SK-N-SH treated with all-trans-retinoic acid at 6 μM for 48 hours (cell line): ENCODE measurements around the gene APBA2.

ENCODE experiments used
- ATAC-seq: fragments of 200-7000 bp; cut with Tn5 transposase; 3 replicates; pipeline ENCODE4 v1.9.1; 2020; ENCODE audit warnings: mild to moderate bottlenecking, moderate library complexity
- ARNTL ChIP-seq: fragments of 450-650 bp; formaldehyde crosslinking; IDR thresholded peaks from 2 replicates; pipeline ENCODE4 v1.5.0; 2020; ENCODE audit warnings: low read depth, mild to moderate bottlenecking, moderate library complexity, borderline replicate concordance
- BACH2 ChIP-seq: fragments of 250-450 bp; sonication (Bioruptor Pico); IDR thresholded peaks from 2 replicates; pipeline ENCODE4 v1.9.0; 2021; ENCODE audit warnings: mild to moderate bottlenecking, borderline replicate concordance
- CSDC2 ChIP-seq: fragments of 250-450 bp; sonication (Bioruptor Pico); IDR thresholded peaks from 2 replicates; pipeline ENCODE4 v1.5.0; 2020; ENCODE audit warnings: mild to moderate bottlenecking, moderate library complexity
- ESRRG ChIP-seq: fragments of 250-450 bp; sonication (Bioruptor Pico); IDR thresholded peaks from 2 replicates; pipeline ENCODE4 v1.6.1; 2021; ENCODE audit warnings: mild to moderate bottlenecking
- GLIS3 ChIP-seq: fragments of 250-450 bp; sonication (Bioruptor Pico); IDR thresholded peaks from 2 replicates; pipeline ENCODE4 v1.5.0; 2020; ENCODE audit warnings: mild to moderate bottlenecking, moderate library complexity
- ISL1 ChIP-seq: fragments of 250-450 bp; sonication (Bioruptor Pico); IDR thresholded peaks from 2 replicates; pipeline ENCODE4 v2.1.2; 2022; ENCODE audit warnings: mild to moderate bottlenecking, moderate library complexity
- OSR1 ChIP-seq: fragments of 250-450 bp; sonication (Bioruptor Pico); IDR thresholded peaks from 2 replicates; pipeline ENCODE4 v1.8.0; 2022; ENCODE audit warnings: moderate library complexity, mild to moderate bottlenecking, inconsistent platforms
- PPARA ChIP-seq: fragments of 250-450 bp; sonication (Bioruptor Pico); IDR thresholded peaks from 2 replicates; pipeline ENCODE4 v1.5.0; 2020; ENCODE audit warnings: mild to moderate bottlenecking, borderline replicate concordance
- RARB ChIP-seq: fragments of 250-450 bp; sonication (Bioruptor Pico); IDR thresholded peaks from 2 replicates; pipeline ENCODE4 v1.8.0; 2021; ENCODE audit warnings: mild to moderate bottlenecking, moderate library complexity
- SNAI2 ChIP-seq: fragments of 250-450 bp; sonication (Bioruptor Pico); IDR thresholded peaks from 2 replicates; pipeline ENCODE4 v1.5.0; 2020; ENCODE audit warnings: mild to moderate bottlenecking, moderate library complexity
- TCF4 ChIP-seq: fragments of 250-450 bp; sonication (Bioruptor Pico); IDR thresholded peaks from 2 replicates; pipeline ENCODE4 v1.8.0; 2021; ENCODE audit warnings: mild to moderate bottlenecking, moderate library complexity, borderline replicate concordance
- TOX ChIP-seq: fragments of 250-450 bp; sonication (Bioruptor Pico); IDR thresholded peaks from 2 replicates; pipeline ENCODE4 v1.8.0; 2021; ENCODE audit warnings: mild to moderate bottlenecking, moderate library complexity, borderline replicate concordance
- ZC3H10 ChIP-seq: fragments of 250-450 bp; sonication (Bioruptor Pico); IDR thresholded peaks from 2 replicates; pipeline ENCODE4 v1.5.1; 2021; ENCODE audit warnings: mild to moderate bottlenecking, moderate library complexity
- ZFP3 ChIP-seq: fragments of 250-450 bp; sonication (Bioruptor Pico); IDR thresholded peaks from 2 replicates; pipeline ENCODE4 v1.5.0; 2020; ENCODE audit warnings: mild to moderate bottlenecking, moderate library complexity
- ZFP30 ChIP-seq: fragments of 450-650 bp; formaldehyde crosslinking; IDR thresholded peaks from 2 replicates; pipeline ENCODE4 v1.5.0; 2022; ENCODE audit warnings: mild to moderate bottlenecking, moderate library complexity
- ZNF565 ChIP-seq: fragments of 450-650 bp; formaldehyde crosslinking; conservative IDR thresholded peaks from 2 replicates; pipeline ENCODE4 v1.5.0; 2020; ENCODE audit warnings: low read depth, mild to moderate bottlenecking, moderate library complexity
- ZNF70 ChIP-seq: fragments of 450-650 bp; formaldehyde crosslinking; IDR thresholded peaks from 2 replicates; pipeline ENCODE4 v1.5.0; 2020; ENCODE audit warnings: mild to moderate bottlenecking, moderate library complexity
- ZNF8 ChIP-seq: fragments of 450-650 bp; formaldehyde crosslinking; IDR thresholded peaks from 2 replicates; pipeline ENCODE4 v1.5.0; 2020; ENCODE audit warnings: mild to moderate bottlenecking, moderate library complexity
- TF ChIP-seq, protein P1 (sequence below): fragments of 250-450 bp; sonication (Bioruptor Pico); IDR thresholded peaks from 2 replicates; pipeline ENCODE4 v1.5.1; 2021; ENCODE audit warnings: mild to moderate bottlenecking, moderate library complexity
- TF ChIP-seq, protein P2 (sequence below): fragments of 250-450 bp; sonication (Bioruptor Pico); IDR thresholded peaks from 2 replicates; pipeline ENCODE4 v1.5.1; 2020; ENCODE audit warnings: low read depth, mild to moderate bottlenecking, moderate library complexity
- TF ChIP-seq, protein P3 (sequence below): fragments of 250-450 bp; sonication (Bioruptor Pico); IDR thresholded peaks from 2 replicates; pipeline ENCODE4 v1.8.0; 2020; ENCODE audit warnings: mild to moderate bottlenecking, moderate library complexity, borderline replicate concordance
- TF ChIP-seq, protein P4 (sequence below): fragments of 250-450 bp; sonication (Bioruptor Pico); IDR thresholded peaks from 2 replicates; pipeline ENCODE4 v1.5.0; 2020; ENCODE audit warnings: mild to moderate bottlenecking, moderate library complexity
- TF ChIP-seq, protein P5 (sequence below): fragments of 250-450 bp; sonication (Bioruptor Pico); IDR thresholded peaks from 2 replicates; pipeline ENCODE4 v1.8.0; 2021; ENCODE audit warnings: low read depth, mild to moderate bottlenecking, moderate library complexity, borderline replicate concordance

APBA2 gene

DNA sequence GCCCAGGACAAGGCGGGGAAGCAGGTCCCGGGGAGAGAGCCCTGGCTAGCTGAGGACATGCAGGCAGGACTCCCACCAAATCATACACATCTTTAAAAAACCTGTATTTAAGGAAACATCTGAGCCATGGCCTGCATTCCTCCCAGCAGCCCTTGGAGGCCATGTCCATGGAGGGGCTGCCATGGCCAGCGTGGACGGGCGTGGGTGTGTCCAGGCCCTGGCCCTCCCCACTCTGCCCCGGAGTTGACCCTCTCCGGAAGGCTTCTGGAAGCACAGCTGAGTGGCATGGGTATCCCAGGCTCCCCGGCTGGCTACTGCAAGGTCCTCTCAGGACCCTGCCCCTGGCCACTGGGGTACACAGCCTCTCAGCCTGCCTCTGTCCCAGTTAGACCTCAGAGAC lies 234.1 kb downstream of the APBA2 start:
- no peak for ATAC-seq
- TF ChIP-seq ARNTL = no peak
- TF ChIP-seq, protein P1, sequence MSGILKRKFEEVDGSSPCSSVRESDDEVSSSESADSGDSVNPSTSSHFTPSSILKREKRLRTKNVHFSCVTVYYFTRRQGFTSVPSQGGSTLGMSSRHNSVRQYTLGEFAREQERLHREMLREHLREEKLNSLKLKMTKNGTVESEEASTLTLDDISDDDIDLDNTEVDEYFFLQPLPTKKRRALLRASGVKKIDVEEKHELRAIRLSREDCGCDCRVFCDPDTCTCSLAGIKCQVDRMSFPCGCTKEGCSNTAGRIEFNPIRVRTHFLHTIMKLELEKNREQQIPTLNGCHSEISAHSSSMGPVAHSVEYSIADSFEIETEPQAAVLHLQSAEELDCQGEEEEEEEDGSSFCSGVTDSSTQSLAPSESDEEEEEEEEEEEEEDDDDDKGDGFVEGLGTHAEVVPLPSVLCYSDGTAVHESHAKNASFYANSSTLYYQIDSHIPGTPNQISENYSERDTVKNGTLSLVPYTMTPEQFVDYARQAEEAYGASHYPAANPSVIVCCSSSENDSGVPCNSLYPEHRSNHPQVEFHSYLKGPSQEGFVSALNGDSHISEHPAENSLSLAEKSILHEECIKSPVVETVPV (CRISPR knock-in tag) = no peak
- TF ChIP-seq ZFP3 (CRISPR knock-in tag) = no peak

DNA sequence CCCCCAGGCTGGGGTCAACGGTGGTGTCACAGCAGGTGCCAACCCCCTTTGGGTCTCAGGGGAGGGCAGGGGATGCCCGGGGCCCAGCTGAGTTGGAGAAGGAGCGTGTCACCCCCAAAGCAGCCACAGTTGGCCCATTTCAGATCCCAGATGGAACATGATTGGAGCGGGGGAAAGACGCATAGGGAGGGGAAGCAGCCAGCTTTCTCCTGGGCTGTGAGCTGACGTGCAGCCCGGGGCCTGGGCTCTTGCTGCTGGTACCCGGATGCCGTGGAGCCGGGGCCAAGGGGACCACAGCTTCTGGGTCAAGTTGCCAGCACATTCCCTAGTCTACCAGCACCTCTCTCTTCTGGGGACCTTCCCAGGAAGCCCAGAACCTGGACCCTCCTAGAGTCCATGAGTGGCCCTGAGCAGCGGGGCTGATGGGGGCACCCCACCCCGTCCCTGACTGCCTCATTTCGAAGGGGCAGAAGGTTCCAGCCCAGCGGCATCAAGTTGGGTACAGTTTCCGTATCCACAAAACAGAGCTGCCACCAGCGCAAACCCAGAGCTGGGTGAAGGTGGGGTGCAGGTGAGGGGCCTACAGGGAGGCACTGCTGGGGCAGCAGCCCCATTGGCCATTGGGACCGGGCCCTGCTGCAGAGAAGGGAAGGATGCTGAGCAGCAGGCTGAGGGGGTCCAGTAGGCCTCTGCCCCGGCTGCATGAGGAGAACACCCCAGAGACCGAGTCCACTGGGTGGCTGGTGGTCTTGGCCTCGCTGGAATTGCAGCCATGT lies 235.0 kb downstream of the APBA2 start:
- ATAC-seq = no peak
- TF ChIP-seq, protein P2, sequence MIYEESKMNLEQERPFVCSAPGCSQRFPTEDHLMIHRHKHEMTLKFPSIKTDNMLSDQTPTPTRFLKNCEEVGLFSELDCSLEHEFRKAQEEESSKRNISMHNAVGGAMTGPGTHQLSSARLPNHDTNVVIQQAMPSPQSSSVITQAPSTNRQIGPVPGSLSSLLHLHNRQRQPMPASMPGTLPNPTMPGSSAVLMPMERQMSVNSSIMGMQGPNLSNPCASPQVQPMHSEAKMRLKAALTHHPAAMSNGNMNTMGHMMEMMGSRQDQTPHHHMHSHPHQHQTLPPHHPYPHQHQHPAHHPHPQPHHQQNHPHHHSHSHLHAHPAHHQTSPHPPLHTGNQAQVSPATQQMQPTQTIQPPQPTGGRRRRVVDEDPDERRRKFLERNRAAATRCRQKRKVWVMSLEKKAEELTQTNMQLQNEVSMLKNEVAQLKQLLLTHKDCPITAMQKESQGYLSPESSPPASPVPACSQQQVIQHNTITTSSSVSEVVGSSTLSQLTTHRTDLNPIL (CRISPR knock-in tag) = no peak
- TF ChIP-seq TCF4 (CRISPR knock-in tag) (no peak), GLIS3 (CRISPR knock-in tag) (no peak), ISL1 (no peak), ZNF565 (no peak), TOX (CRISPR knock-in tag) (no peak), ZNF70 (CRISPR knock-in tag) (no peak), OSR1 (no peak), RARB (CRISPR knock-in tag) (no peak), PPARA (no peak)
- TF ChIP-seq, all 23 proteins: peak for 0

DNA sequence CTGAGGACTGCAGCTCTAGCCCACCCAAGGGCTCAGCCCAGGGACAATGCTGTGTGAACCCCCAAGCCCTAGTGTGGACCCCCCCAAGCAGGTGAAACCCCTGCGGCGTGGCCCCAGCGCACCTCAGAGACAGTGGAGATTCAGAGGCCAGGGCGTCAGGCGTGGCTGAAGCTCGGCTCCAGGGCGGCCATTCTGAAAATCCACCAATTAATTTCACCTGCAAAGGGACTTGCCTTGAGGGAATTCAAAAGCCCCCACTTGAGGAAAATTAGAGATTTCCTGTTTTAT lies 235.5 kb downstream of the APBA2 start:
- ATAC-seq = no peak
- TF ChIP-seq ZNF565 = no peak
- no peak for TF ChIP-seq TOX (CRISPR knock-in tag)
- no peak for TF ChIP-seq CSDC2 (CRISPR knock-in tag)
- no peak for TF ChIP-seq BACH2 (CRISPR knock-in tag)
- TF ChIP-seq TCF4 (CRISPR knock-in tag) = no peak
- TF ChIP-seq SNAI2 (CRISPR knock-in tag) = no peak
- TF ChIP-seq GLIS3 (CRISPR knock-in tag) = no peak
- no peak for TF ChIP-seq ZC3H10

DNA sequence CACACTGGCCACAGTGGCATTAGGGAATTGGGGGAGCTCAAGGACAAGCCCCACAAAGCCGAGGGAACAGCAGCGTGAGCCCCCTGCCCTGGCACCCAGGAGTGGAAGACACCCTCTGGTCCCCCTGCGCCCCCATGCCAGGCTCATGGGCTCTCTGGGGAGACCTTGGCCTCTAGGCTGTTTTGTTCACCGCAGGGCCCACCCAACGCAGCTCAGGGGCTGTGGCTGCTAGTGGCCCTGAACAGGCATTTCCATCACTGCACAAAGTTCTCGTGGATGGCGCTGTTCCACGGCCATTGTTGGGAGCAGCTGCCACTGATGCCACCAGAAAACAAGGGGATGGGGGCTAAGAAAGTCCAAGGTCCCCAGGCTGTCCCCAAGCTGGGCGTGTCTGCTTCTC lies 236.1 kb downstream of the APBA2 start:
- no peak for ATAC-seq
- TF ChIP-seq, protein P2 (CRISPR knock-in tag) = no peak
- no peak for TF ChIP-seq TCF4 (CRISPR knock-in tag)
- TF ChIP-seq RARB (CRISPR knock-in tag) = no peak
- TF ChIP-seq, protein P3, sequence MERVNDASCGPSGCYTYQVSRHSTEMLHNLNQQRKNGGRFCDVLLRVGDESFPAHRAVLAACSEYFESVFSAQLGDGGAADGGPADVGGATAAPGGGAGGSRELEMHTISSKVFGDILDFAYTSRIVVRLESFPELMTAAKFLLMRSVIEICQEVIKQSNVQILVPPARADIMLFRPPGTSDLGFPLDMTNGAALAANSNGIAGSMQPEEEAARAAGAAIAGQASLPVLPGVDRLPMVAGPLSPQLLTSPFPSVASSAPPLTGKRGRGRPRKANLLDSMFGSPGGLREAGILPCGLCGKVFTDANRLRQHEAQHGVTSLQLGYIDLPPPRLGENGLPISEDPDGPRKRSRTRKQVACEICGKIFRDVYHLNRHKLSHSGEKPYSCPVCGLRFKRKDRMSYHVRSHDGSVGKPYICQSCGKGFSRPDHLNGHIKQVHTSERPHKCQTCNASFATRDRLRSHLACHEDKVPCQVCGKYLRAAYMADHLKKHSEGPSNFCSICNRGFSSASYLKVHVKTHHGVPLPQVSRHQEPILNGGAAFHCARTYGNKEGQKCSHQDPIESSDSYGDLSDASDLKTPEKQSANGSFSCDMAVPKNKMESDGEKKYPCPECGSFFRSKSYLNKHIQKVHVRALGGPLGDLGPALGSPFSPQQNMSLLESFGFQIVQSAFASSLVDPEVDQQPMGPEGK (CRISPR knock-in tag) = no peak
- no peak for TF ChIP-seq ESRRG (CRISPR knock-in tag)
- no peak for TF ChIP-seq ZNF8 (CRISPR knock-in tag)
- no peak for TF ChIP-seq ZFP30 (CRISPR knock-in tag)
- TF ChIP-seq, protein P4, sequence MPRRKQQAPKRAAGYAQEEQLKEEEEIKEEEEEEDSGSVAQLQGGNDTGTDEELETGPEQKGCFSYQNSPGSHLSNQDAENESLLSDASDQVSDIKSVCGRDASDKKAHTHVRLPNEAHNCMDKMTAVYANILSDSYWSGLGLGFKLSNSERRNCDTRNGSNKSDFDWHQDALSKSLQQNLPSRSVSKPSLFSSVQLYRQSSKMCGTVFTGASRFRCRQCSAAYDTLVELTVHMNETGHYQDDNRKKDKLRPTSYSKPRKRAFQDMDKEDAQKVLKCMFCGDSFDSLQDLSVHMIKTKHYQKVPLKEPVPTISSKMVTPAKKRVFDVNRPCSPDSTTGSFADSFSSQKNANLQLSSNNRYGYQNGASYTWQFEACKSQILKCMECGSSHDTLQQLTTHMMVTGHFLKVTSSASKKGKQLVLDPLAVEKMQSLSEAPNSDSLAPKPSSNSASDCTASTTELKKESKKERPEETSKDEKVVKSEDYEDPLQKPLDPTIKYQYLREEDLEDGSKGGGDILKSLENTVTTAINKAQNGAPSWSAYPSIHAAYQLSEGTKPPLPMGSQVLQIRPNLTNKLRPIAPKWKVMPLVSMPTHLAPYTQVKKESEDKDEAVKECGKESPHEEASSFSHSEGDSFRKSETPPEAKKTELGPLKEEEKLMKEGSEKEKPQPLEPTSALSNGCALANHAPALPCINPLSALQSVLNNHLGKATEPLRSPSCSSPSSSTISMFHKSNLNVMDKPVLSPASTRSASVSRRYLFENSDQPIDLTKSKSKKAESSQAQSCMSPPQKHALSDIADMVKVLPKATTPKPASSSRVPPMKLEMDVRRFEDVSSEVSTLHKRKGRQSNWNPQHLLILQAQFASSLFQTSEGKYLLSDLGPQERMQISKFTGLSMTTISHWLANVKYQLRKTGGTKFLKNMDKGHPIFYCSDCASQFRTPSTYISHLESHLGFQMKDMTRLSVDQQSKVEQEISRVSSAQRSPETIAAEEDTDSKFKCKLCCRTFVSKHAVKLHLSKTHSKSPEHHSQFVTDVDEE (CRISPR knock-in tag) = no peak
- TF ChIP-seq OSR1 = no peak
- TF ChIP-seq, protein P1 (CRISPR knock-in tag) = no peak
- no peak for TF ChIP-seq ZNF565
- TF ChIP-seq ARNTL = no peak
- TF ChIP-seq SNAI2 (CRISPR knock-in tag) = no peak
- no peak for TF ChIP-seq CSDC2 (CRISPR knock-in tag)
- TF ChIP-seq, protein P5, sequence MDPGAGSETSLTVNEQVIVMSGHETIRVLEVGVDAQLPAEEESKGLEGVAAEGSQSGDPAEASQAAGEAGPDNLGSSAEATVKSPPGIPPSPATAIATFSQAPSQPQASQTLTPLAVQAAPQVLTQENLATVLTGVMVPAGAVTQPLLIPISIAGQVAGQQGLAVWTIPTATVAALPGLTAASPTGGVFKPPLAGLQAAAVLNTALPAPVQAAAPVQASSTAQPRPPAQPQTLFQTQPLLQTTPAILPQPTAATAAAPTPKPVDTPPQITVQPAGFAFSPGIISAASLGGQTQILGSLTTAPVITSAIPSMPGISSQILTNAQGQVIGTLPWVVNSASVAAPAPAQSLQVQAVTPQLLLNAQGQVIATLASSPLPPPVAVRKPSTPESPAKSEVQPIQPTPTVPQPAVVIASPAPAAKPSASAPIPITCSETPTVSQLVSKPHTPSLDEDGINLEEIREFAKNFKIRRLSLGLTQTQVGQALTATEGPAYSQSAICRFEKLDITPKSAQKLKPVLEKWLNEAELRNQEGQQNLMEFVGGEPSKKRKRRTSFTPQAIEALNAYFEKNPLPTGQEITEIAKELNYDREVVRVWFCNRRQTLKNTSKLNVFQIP (CRISPR knock-in tag) = no peak
- TF ChIP-seq ZNF70 (CRISPR knock-in tag) = no peak
